Measurements from ENCODE around the gene MAP2K5.

Gene MAP2K5

DNA sequence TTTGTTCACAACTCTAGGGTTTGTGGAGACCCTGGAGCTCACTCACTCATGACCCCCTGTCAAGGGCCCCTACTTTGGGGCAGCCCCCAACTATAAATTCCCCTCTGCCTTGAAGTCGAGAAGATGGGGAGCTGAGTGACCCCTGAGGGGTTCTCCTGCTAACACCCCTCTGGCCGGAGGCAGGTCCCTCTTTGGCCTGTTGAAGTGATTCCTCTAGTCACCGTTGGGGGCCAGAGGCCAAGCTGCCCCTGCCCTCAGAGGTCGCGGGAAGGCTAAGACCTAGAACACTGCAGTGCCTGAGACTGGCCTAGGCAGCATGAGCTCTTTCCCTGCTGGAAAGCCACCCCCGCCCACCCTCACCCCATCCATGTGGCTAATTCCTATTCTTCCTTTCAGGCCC, 267.4 kb downstream of the MAP2K5 start:
- no peak for DNase-seq

DNA sequence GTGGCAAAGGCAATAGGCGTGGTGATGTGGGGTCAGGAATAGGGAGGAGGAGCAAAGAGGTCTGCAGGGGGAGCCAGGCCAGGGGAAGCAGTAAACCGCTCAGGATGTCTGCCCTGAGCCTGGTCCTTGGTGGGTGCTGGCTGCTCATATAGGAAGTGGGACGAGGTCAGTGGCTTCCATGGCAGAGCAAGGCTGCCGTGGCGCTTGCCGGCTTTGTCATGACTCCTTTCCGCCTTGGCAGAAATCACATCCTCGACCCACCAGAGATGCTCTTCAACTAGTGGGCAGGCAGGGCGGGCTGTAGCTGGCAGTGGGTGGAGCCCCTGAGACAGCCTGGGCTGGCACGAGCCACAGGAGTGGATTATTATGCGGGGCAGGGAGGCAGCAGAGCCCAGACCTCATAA, 269.7 kb downstream of the MAP2K5 start:
- DNase-seq: no peak

DNA sequence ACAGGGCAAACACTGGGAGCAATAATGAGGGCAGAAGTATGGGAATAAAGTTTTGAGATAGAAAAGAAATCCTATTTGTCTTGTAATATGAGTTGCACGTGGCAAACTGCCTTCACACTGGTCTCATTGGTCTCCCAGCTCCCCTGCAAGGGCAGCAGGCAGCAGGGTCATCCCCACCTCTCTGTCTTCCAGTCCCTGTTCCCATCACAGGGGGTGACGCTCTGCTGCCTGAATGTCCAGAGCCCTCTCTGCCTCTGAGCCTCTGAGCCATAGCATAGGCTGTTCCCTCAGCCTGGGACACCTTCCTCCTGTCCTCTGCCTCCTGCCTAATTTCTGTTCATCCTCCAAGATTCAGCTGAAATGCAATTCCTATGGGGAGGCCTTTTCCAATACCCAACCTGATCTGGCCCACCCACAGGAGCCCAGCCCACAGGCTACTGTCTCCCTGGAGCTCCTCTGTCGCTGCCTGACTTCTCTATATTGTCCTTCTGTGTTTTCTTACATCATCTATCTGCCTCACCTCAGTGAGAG, 270.7 kb downstream of the MAP2K5 start:
- DNase-seq: no peak

DNA sequence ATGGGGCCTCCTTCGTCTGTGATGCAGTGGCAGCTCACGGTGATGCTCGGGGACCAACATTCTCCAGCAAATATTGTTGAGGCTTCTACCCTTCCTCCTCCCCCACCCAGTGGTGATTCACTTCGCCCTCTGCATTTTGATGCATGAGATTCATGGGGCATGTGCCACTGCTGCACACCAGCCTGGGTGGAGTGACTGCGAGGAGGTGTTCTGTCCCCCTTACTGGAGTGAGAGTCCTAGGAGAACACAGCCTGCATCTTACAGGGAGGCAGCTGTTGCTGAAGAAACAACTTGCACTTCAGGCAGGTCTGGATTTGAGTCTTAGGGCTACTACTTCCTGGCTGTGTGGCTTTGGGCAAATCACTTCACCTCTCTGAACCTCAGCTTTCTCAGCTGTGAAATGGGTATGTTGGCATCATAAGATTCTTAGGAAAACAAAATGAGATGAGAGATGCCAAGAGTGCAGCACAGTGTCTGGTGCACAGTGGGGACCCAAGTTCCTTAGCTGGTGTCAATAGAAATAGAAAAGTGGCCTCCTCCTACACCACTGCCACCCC, 272.6 kb downstream of the MAP2K5 start:
- DNase-seq: no peak

DNA sequence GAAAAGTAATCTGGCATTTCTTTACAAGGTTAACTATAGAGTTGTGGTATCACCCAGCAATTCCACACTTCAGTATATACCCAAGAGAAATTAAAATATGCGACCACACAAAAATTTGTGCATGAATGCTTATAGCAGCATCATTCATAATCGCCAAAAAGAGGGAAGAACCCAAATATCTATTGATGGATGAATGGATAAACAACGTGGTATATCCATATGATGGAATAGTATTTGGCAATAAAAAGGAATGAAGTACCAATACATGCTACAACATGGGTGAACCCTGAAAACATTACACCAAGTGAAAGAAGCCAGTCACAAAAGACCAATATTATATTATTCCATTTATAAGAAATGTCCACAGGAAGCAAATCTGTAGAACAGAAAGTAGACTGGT, 274.2 kb downstream of the MAP2K5 start:
- DNase-seq: no peak

DNA sequence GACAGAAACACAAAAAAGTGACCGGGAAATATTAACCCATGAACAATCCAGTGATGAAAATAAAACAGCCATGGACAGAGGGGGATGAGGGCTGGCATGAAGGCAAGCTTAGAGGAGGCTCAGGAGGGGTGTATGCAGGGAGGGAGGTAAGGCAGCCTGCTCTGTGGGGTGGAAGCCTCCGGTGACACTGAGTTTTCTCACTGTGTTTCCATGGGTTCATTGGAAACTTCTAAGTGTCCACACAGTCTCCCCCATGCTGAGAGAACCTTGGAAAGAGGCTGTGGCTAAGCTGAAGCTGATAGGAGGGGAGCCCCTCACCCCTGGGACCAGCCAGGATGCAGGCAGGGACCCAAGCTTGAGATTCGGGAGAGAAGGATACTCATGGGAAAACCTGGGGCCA, 276.0 kb downstream of the MAP2K5 start:
- no peak for DNase-seq

DNA sequence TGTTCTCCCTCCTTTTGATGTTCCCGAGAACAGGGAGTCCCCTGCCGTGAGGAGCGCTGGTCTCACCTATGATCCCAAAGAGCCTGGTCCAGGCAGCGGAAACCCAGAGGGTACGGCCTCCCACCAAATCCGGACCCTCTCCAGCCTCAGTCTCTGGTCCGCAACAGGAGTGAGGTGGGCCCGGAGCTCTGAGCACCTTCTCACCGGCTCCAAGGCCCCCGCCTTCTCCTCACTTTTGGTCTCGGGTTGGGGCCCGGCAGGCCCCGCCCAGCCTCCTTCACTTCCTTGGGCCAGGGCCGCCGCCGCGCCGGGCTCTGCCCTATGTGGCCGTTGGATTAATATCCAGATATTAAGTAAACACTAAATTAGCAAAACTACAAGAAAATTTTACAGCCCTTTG, 277.1 kb downstream of the MAP2K5 start:
- DNase-seq: no peak

DNA sequence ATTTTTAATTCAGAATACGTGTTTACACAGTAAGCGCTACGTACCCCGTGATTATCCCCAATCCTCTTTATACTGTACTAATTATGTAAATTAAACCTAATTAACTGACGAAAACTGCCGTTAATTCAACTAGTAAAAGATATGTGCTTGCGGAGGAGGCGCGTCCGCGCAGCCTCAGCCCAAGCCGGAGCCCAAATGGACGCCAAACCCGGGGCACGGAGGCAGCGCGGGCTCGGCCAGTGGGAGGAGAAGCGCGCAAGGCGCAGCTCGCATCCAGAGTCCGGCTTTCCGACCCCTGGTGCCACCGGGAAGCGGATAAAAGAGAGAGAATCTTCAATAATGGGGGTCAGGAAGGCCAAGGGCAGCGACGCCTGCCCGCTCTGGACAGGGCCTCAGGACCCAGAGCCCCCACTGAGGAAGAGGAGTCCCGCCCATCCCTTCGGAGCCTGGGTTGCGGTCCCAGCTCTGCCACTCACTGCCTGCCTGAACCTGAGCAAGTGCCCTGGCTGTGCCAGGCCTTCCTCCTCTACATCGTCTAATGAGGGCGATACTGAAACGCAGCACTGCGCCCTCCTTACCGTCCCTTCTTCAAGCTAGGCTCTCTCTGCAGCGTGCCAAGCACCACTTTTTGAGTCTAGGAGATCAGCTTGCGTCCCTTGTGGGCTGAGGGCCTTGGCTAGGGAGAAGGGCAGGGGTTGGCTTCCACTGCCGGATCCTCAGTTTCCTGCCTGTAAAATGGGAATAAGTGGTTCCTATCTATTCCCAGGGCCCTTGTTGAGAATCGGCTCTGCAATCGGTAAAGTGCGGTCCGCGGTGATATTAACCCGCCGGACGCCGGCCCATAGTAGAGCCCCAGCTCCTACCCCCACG, 277.9 kb downstream of the MAP2K5 start:
- no peak for DNase-seq

DNA sequence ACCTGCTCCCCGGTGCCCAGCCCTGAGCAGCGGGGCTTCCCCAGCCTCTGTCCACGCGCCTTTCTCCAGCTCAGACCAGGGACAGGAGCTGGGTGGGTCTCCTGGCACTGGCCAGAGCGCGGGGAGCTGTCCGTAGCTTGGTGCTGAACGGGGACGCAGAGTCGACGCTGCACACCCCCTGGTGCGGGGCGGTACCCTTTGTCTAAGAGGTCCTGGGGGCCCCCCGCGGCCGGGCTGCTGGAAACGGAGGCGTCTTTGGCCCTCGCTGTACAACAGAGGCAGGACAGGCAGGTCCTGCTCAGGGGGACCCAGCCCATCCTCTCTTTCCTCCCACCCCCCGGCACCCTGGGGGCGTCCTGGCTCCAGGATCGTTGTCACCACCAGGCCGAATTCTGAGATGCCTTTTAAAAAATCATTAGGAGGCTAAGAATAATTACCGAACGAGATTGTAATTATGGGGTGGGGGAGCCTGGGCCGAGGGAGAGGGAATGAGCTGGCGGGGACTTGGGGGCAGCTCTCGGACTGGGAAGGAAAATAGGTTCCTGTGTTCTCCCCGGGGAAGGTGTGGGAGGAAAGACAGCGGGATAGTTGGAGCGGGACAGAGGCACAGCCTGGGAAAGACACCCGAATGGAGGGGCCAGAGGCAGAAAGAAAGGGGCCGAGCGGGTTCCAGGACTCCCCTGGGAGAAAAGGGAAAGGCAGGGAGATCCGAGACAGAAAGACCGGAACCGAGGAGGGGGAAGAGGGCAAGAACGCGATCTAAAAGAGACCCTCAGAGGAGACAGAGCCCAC, 278.7 kb downstream of the MAP2K5 start:
- DNase-seq: no peak

DNA sequence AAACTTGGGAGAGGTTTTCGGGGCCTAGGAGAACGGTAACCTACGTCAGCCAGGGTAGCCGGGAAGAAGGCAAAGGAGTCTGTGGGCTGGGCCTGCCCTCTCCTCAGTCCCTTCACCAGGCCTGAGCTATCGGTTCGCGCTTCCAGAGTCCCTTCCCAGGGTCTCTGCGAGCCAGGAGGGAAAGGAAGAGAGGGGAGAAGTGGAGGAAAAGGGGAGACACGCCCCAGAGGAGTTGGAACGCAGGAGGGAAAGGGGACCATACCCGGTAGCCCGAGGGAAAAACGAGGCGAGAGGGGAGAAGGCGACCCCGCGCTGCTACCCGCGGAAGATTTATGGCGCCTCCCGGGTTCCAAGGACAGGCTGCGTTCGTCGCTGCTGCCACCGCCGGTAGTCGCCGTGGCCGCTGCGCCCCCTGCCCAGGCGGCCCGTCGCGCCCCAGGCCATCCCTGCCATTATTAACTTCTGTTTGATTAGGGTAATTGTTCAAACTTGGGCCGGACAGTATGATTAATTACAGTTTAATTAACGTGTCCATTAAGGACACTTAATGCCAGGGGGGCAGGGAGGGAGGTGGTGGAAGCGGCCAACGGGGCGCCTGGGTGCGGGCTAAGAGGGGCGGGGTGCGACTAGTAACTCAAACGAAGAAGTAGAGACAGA, 279.4 kb downstream of the MAP2K5 start:
- DNase-seq: no peak

DNA sequence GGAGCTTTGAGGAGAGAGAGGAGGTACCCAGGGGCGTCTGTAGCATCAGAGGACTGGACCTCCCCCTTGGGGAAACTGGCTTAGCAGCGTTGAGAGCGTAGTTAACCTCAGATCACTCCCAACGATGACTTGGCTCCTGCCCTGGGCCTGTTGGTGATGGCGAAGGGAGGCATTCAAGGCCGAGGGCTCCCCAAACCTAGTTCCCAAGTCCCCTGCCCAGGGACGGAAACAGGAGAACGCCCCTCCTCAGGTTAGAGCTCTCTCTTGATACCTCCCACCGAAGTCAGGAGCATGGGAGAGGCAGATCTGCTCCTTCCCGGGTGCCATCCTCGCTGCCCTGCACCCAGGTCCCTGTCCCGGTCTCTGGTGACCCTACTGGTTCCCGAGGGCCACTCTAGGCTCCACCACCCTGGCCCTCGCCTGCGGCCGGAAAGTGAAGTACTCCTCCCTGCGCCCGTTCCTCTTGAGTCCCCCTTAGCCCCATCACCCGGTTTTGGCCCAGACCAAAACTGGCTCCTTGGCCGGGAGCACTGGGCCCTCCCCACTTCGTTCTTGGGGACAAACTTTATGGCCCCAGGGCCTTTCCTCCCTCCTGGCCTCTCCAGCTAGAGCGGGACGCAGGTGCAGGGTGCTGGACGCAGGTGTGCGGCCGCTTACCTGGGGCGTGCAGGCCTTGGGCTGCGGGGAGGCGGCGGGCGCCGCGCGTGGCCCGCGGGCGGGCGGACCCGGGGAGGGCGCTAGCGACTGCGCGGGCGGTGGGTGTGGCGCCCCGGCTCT, 280.2 kb downstream of the MAP2K5 start:
- DNase-seq: no peak

DNA sequence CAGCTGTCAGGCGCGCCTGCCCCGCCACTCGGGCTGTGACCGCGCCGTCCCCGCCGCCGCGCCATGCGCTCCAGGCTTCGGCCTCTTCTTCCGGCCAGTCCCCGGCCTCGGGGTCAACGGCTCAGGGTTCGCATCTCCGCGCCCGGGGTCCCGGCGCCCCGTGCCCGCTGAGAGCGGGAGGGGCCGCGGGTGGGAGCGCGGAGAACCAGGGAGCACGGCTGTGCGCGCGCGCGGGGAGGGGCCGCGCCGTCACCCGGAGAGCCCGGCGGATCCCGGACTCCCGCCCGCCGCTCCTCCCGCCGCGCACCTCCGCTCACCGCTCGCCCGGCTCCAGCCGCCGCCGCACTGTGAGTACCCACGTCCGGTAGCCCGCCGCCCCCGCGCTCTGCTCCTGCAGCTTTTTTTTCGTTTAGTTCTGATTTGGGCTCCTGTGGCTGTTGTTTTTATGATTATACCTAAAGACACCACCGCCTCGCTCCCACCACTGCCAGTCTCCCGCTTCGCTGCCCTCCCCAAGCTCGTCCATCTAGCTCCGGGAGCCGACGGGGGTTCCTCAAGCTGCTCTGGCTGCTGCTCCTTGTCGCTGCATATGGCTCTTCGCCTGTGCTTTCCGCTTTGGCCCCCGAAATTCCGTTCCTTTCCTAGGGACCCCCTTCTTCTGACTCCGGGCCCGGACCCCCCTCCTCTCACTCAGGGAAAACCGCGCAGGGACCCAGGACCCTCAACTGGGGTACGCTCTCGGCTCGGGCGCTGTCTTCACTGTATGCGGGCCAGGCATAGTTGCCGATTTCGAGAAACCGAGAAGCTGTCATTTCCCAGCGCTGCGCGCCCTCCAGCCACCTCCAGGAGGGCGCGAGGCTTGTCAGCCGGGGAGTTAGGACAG, 281.1 kb downstream of the MAP2K5 start:
- no peak for DNase-seq

DNA sequence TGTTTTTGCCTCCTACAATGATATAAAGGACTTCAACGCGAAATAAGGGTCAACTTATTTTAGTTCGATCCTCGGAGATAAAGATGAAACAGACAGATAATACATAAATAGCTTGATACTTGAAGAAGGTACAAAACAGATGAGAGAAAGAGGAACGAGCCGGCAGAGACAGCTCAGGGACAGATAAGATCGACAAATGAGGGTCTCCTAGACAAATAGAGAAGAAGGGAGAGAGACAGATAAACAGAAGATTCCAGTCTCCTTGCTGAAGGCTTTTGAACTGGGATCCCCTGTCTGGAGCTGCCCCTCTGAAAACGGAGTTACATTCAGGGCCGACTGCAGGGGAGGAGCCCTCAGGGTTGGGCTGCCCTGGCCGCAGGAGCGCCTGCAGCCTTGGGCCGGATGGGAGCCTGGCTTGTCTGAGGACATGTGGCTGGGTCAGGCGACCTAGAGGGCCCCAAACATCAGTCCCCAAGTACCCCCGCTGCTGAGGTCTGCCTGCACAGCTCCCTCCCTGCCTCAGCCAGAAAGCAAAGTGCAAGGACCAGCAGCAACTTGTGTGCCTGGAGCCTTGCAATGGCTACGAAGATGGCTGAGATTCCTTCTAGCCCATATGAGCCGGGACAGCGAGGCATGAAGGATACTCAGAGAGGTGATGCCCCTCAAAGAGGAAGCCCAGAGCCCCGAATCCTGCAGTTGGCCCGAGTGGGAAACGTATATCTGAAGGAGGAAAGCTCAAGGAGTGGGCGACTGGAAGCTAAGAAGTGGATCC, 281.9 kb downstream of the MAP2K5 start:
- DNase-seq: no peak

DNA sequence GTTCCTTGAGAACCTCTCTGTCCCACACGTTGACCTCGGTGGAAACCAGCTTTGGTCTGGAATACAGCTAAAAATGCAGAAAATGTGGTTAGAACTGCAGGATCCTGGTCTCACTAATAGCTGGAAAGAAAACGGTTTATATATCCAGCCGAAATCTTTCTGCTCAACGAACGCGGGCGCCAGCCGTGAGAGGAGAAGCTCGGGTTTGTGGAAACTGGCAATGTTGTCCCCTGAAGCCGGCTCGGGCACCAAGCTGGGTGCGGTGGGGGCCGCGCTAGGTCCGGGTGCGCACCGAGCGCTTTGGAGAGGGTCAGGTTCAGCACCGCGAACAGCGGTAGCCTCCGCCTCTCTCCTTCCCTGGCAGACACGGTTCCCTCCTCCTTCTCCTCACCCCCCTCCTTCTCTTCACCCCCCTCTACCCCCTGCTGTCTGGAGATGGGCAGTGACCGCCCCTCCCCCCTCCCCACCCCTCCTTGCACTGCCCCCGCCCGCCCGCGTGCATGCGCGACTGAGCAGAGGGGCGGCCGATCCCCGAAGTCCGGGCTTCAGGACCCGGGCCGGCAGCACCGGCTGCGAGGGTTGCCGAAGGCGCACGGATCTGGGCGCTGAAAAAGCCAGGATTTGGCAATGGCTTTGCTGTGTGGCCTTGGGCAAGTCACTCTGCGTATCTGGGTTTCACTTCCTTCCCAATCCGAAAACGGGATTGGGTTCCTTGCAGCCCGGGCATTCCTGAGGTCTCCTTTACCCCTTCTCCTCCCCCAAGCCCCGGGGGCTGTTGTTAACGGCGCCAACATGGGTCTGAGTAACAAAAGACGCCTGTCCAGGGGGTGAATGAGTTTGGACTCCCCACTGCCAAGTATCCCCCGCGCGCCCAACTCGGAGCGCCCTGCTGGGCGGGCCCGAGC, 282.7 kb downstream of the MAP2K5 start, which contains the start of gene SKOR1:
SKOR1 (plus strand) TSS at position 534 of the 905 bp plus-strand sequence; CDS start at position 628, 94 bp downstream.
- DNase-seq: no peak

DNA sequence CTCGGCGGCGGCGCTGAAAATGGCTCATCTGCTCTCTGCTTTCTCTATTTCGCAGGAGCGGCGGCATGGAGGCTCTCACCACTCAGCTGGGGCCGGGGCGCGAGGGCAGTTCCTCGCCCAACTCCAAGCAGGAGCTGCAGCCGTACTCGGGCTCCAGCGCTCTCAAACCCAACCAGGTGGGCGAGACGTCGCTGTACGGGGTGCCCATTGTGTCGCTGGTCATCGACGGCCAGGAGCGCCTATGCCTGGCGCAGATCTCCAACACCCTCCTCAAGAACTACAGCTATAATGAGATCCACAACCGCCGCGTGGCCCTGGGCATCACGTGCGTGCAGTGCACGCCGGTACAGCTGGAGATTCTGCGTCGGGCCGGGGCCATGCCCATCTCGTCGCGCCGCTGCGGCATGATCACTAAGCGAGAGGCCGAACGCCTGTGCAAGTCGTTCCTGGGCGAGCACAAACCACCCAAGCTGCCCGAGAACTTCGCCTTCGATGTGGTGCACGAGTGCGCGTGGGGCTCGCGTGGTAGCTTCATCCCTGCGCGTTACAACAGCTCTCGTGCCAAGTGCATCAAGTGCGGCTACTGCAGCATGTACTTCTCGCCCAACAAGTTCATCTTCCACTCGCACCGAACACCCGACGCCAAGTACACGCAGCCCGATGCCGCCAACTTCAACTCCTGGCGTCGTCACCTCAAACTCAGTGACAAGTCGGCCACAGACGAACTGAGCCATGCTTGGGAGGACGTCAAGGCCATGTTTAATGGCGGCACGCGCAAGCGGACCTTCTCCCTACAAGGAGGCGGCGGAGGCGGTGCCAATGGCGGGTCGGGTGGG, 283.6 kb downstream of the MAP2K5 start:
- DNase-seq: no peak

DNA sequence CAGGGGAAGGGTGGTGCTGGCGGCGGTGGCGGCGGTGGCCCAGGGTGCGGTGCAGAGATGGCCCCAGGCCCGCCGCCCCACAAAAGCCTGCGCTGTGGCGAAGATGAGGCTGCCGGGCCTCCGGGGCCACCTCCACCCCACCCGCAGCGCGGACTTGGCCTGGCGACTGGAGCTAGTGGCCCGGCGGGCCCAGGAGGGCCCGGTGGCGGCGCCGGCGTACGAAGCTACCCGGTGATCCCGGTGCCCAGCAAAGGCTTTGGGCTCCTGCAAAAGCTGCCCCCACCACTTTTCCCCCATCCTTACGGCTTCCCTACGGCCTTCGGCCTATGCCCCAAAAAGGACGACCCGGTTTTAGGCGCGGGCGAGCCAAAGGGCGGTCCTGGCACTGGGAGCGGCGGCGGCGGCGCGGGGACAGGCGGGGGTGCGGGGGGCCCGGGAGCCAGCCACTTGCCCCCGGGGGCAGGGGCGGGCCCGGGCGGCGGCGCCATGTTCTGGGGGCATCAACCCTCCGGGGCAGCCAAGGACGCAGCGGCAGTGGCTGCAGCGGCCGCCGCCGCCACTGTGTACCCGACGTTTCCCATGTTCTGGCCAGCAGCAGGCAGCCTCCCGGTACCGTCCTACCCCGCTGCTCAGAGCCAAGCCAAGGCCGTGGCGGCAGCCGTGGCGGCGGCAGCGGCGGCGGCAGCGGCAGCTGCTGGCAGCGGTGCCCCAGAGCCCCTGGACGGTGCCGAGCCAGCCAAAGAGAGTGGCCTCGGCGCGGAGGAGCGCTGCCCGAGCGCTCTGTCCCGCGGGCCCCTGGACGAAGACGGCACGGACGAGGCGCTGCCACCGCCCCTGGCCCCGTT, 284.4 kb downstream of the MAP2K5 start:
- DNase-seq: no peak

Data from activated CD4-positive, alpha-beta T cell treated with anti-CD3 and anti-CD28 coated beads, Interleukin-2, amount 50 U/mL, for 16 hours (primary cell).